GM12878 (cell line): ENCODE results near the gene FPGS. TPM values are rescaled to one million over a fixed set of nuclear protein-coding genes. Genes with fewer than 3 reads are reported as not detected.

Experiments
- ATAC-seq: fragments of 200-7000 bp; cut with Tn5 transposase; 3 replicates; pipeline ENCODE4 v1.9.1; 2020; ENCODE audit warnings: mild to moderate bottlenecking, moderate library complexity
- BruUV-seq: library from RNA; stranded (reverse); fragments of 400-500 nt; replicated peaks from 2 replicates; lab custom pipeline; 2021; lab: Mats Ljungman, UMichigan
- CTCF ChIA-PET: fragments of 300-600 bp; sonication (Branson Sonifier 250); formaldehyde crosslinking; extraction: SDS; loops from one replicate; lab custom pipeline; 2021; ENCODE audit warnings: inconsistent platforms; lab: Yijun Ruan, JAX
- POLR2A ChIA-PET: fragments of 350-600 bp; formaldehyde crosslinking; extraction: SDS; loops from one replicate; lab custom pipeline; 2021; ENCODE audit warnings: inconsistent platforms; lab: Charles Lee
- RAD21 ChIA-PET: fragments of 300-600 bp; sonication (Branson Sonifier 250); formaldehyde crosslinking; loops from one replicate; lab custom pipeline; 2023; ENCODE audit warnings: antibody characterized with exemption; ENCODE audit not compliant: unreplicated experiment; lab: Charles Lee
- SMC1A ChIA-PET: fragments of 300-600 bp; sonication (Branson Sonifier 250); formaldehyde crosslinking; loops from one replicate; lab custom pipeline; 2023; ENCODE audit not compliant: unreplicated experiment, uncharacterized antibody; lab: Charles Lee
- DNase-seq: peaks from one replicate; pipeline ENCODE4 v3.0.0-alpha.2; 2011; ENCODE audit warnings: low read depth, low spot score
- FAIRE-seq: peaks from 3 replicates; lab custom pipeline; 2011; peaks lifted over from hg19 to GRCh38; lab: Jason Lieb, UNC
- H2AFZ ChIP-seq: 2 replicates; pipeline ENCODE4 v1.6.0; 2011; ENCODE audit warnings: low read depth, low read length, control low read depth; ENCODE audit not compliant: control insufficient read depth
- H3K27ac ChIP-seq: 2 replicates; pipeline ENCODE4 v1.5.1; 2011; ENCODE audit warnings: control low read depth; ENCODE audit not compliant: control insufficient read depth, insufficient read depth
- H3K27me3 ChIP-seq, 2 experiments: replicated peaks in 1 of 2; 2 replicates each; pipeline versions ENCODE4 v1.6.0 to v1.6.1; 2011; ENCODE audit warnings: low read length in 1 of 2; ENCODE audit not compliant: control insufficient read depth in 2 of 2, insufficient read depth in 2 of 2
- H3K36me3 ChIP-seq, 2 experiments: 2 replicates each; pipeline ENCODE4 v1.5.1; 2011; ENCODE audit warnings: low read length in 1 of 2; ENCODE audit not compliant: control insufficient read depth in 2 of 2, insufficient read depth in 2 of 2
- H3K4me1 ChIP-seq: 2 replicates; pipeline ENCODE4 v1.6.1; 2011; ENCODE audit warnings: mild to moderate bottlenecking, low read length, moderate library complexity, mixed read lengths; ENCODE audit not compliant: control insufficient read depth, insufficient read depth
- H3K4me2 ChIP-seq: 2 replicates; pipeline ENCODE4 v1.6.0; 2011; ENCODE audit warnings: control low read depth; ENCODE audit not compliant: control insufficient read depth, insufficient read depth
- H3K4me3 ChIP-seq: fragments of 200-600 bp; sonication (generic); 2 replicates; pipeline ENCODE4 v1.5.1; 2016
- H3K79me2 ChIP-seq: 2 replicates; pipeline ENCODE4 v1.6.0; 2011; ENCODE audit warnings: low read length; ENCODE audit not compliant: control insufficient read depth, insufficient read depth
- H3K9ac ChIP-seq: 2 replicates; pipeline ENCODE4 v1.8.0; 2011; ENCODE audit warnings: low read length, control low read depth, mixed read lengths; ENCODE audit not compliant: control insufficient read depth, insufficient read depth
- H3K9me3 ChIP-seq: replicated peaks from 3 replicates; pipeline ENCODE4 v1.5.1; 2011; ENCODE audit warnings: mild to moderate bottlenecking, low read length; ENCODE audit not compliant: control insufficient read depth, insufficient read depth
- H4K20me1 ChIP-seq: 2 replicates; pipeline ENCODE4 v1.6.0; 2011; ENCODE audit not compliant: control insufficient read depth, insufficient read depth
- ATF2 ChIP-seq: IDR thresholded peaks from 2 replicates; pipeline ENCODE4 v1.6.1; 2012; ENCODE audit warnings: low read length, inconsistent platforms
- BACH1 ChIP-seq: fragments of 450-650 bp; IDR thresholded peaks from 2 replicates; pipeline ENCODE4 v1.6.1; 2017; ENCODE audit warnings: mild to moderate bottlenecking, borderline replicate concordance
- BMI1 ChIP-seq: fragments of 450-650 bp; IDR thresholded peaks from 2 replicates; pipeline ENCODE4 v1.6.1; 2016; ENCODE audit warnings: mild to moderate bottlenecking, moderate library complexity, borderline replicate concordance
- CBX5 ChIP-seq: sonication (generic); IDR thresholded peaks from 2 replicates; pipeline ENCODE4 v1.6.1; 2016; ENCODE audit warnings: low read depth, moderate library complexity, mild to moderate bottlenecking, inconsistent platforms
- CREB1 ChIP-seq: IDR thresholded peaks from 2 replicates; pipeline ENCODE4 v1.6.1; 2012; ENCODE audit warnings: low read depth, mild to moderate bottlenecking, inconsistent platforms
- CREM ChIP-seq: IDR thresholded peaks from 2 replicates; pipeline ENCODE4 v1.6.1; 2014; ENCODE audit warnings: antibody characterized with exemption, low read depth
- EZH2 ChIP-seq: IDR thresholded peaks from 2 replicates; pipeline ENCODE4 v1.6.1; 2012; ENCODE audit warnings: low read depth, mild to moderate bottlenecking, control low read depth, inconsistent platforms, low read length, borderline replicate concordance; ENCODE audit not compliant: control insufficient read depth
- HDAC6 ChIP-seq: fragments of 200-600 bp; sonication (generic); IDR thresholded peaks from one replicate; pipeline ENCODE4 v1.8.0; 2017; ENCODE audit warnings: antibody characterized with exemption; ENCODE audit not compliant: unreplicated experiment
- PML ChIP-seq: IDR thresholded peaks from 2 replicates; pipeline ENCODE4 v1.6.1; 2012; ENCODE audit warnings: low read length, inconsistent platforms
- POLR2A ChIP-seq: IDR thresholded peaks from 2 replicates; pipeline ENCODE4 v1.6.1; 2011; ENCODE audit warnings: low read depth, mild to moderate bottlenecking, low read length
- POLR2AphosphoS5 ChIP-seq: IDR thresholded peaks from 2 replicates; pipeline ENCODE4 v1.6.1; 2011; ENCODE audit warnings: mild to moderate bottlenecking, low read length, inconsistent platforms
- POU2F2 ChIP-seq: IDR thresholded peaks from 3 replicates; pipeline ENCODE4 v1.6.1; 2011; ENCODE audit warnings: low read depth, mild to moderate bottlenecking, low read length, borderline replicate concordance
- RUNX3 ChIP-seq: IDR thresholded peaks from 2 replicates; pipeline ENCODE4 v1.6.1; 2012; ENCODE audit warnings: low read length, inconsistent platforms
- SMC3 ChIP-seq: IDR thresholded peaks from 2 replicates; pipeline ENCODE4 v1.6.1; 2011; ENCODE audit warnings: low read length, improper control_type of control experiment, borderline replicate concordance
- SUZ12 ChIP-seq: fragments of 200-600 bp; sonication (generic); IDR thresholded peaks from one replicate; pipeline ENCODE4 v1.6.1; 2018; ENCODE audit warnings: antibody characterized with exemption, mild to moderate bottlenecking; ENCODE audit not compliant: unreplicated experiment
- TARDBP ChIP-seq: IDR thresholded peaks from 2 replicates; pipeline ENCODE4 v1.6.1; 2016; ENCODE audit warnings: borderline replicate concordance
- USF1 ChIP-seq: IDR thresholded peaks from 2 replicates; pipeline ENCODE4 v1.6.1; 2011; ENCODE audit warnings: borderline replicate concordance, low read depth, mild to moderate bottlenecking, moderate library complexity, mixed read lengths, low read length; ENCODE audit not compliant: insufficient read depth; ENCODE audit errors: extremely low read length
- USF2 ChIP-seq: IDR thresholded peaks from 2 replicates; pipeline ENCODE4 v1.6.1; 2011; ENCODE audit warnings: low read depth, low read length, improper control_type of control experiment, borderline replicate concordance
- ZNF384 ChIP-seq: IDR thresholded peaks from 2 replicates; pipeline ENCODE4 v1.6.1; 2012; ENCODE audit warnings: low read depth, mild to moderate bottlenecking, low read length, improper control_type of control experiment, borderline replicate concordance
- WGBS: methylation state at CpG from one replicate; pipeline ENCODE4 v1.1.6; 2016; ENCODE audit warnings: low lambda C conversion rate; ENCODE audit not compliant: insufficient replicate concordance, insufficient coverage; ENCODE audit errors: missing lambda C conversion rate; 5-methylcytosine and 5-hydroxymethylcytosine counted together
- in situ Hi-C: fragments of 300-500 bp; cut with MboI; formaldehyde crosslinking; loops from 9 replicates; pipeline ENCODE4 v1.14.3; 2018; ENCODE audit warnings: mixed read lengths
- intact Hi-C: fragments of 100-400 bp; cut with micrococcal nuclease; formaldehyde crosslinking; loops from one replicate; pipeline ENCODE4 v1.14.2; 2022; ENCODE audit not compliant: unreplicated experiment
- polyA plus RNA-seq, 11 experiments: library from polyadenylated mRNA; depleted of rRNA in 4 of 11; unstranded in 6 of 11; stranded (reverse) in 5 of 11; fragments of >200 nt; fragmentation: Nextera tagmentation in 4 of 11; fragmentation: Illumina TruSeq in 1 of 11; extraction: Ambion mirVana in 4 of 11; extraction: Trizol in 1 of 11; gene quantifications; 1 replicate in 1 of 11; 2 replicates in 10 of 11; pipeline versions ENCODE4 v1.2.1 to v1.2.3, GENCODE V29; 2011 to 2016; ENCODE audit warnings: inconsistent platforms in 2 of 11, missing spikeins in 2 of 11, low read depth in 1 of 11
- total RNA-seq, 4 experiments: library from RNA; depleted of rRNA in 3 of 4; stranded (reverse); fragments of >200 nt in 3 of 4; fragmentation: Illumina TruSeq in 1 of 4; extraction: Trizol in 1 of 4; gene quantifications; 2 replicates each; pipeline versions ENCODE4 v1.2.1 to v1.2.3, GENCODE V29; 2013 to 2021

Gene FPGS
- total and polyA plus RNA-seq, 10 of the 15 experiments (the other 5 are each of a cell fraction or from before 2014, with no cell fraction given), result 1.2 to 127 (median 80.4) TPM

- TF ChIP-seq POLR2A (peak; percentile 67), CREM (no peak)
Observed at GRCh38 chr9:127794001-127794791, 8.5 kb upstream of the FPGS start (continued).

- 63% methylated on average over 8 of the region's 8 CpGs for WGBS
- no TSS peak for BruUV-seq
- Histone ChIP-seq H4K20me1 (no peaks in the 10 kb centered on the region), H3K27ac (no peak overlapping the region; the same call in 1 of the 2 replicates), H2AFZ (no peak overlapping the region), H3K4me1 (peaks cover 21% of the 10 kb centered on the region), H3K9ac (peak overlapping the region; percentile 8; the same call in 1 of the 2 replicates), H3K9me3 (no peaks in the 10 kb centered on the region), H3K36me3 (peaks cover 5 to 8% of the 10 kb centered on the region in 2 experiments; a peak in 2 of 4 replicates), H3K4me3 (no peak overlapping the region), H3K27me3 (no peaks in the 10 kb centered on the region), H3K4me2 (no peak overlapping the region), H3K79me2 (no peaks in the 10 kb centered on the region)
- ChIA-PET SMC1A (interaction anchor here (1.1 kb wide), 1 partner anchor 34 kb away, joined by 3 read pairs; no protein-coding TSS in a partner anchor), RAD21 (interaction anchor here (0.6 kb wide), 1 partner anchor 123 kb away, joined by 3 read pairs; no protein-coding TSS in a partner anchor), CTCF (interaction anchor here (1.0 to 1.8 kb wide), 3 partner anchors 20 to 73 kb away, joined by 3 to 7 read pairs (median 3); partner anchors contain the start of gene TOR2A), POLR2A (interaction anchor here (0.6 to 1.7 kb wide), 3 partner anchors 12 to 106 kb away, joined by 4 to 5 read pairs (median 4); no protein-coding TSS in a partner anchor)
- DNase-seq (no peak), ATAC-seq (peak; percentile 63), FAIRE-seq (no peak)
- in situ Hi-C loops (no loop called here), intact Hi-C loops (no loop called here)
- TF ChIP-seq CBX5, result no peak
- TF ChIP-seq POLR2A, result peak; percentile 48; the same call in 1 of the 2 replicates
- no peak for TF ChIP-seq USF2
- peak; percentile 20; the same call in 1 of the 2 replicates for TF ChIP-seq RUNX3
- TF ChIP-seq ATF2, result no peak
- TF ChIP-seq PML, result 0 out of 2 replicates have a peak, but pooled peaks have one; percentile 55
- TF ChIP-seq ZNF384, result no peak
- no peak for TF ChIP-seq SUZ12
- TF ChIP-seq SMC3, result no peak
- no peak for TF ChIP-seq EZH2
- TF ChIP-seq POU2F2, result no peak
- TF ChIP-seq USF1, result no peak
- TF ChIP-seq CREB1, result no peak
- no peak for TF ChIP-seq HDAC6
- no peak for TF ChIP-seq TARDBP
- TF ChIP-seq POLR2AphosphoS5, result 0 out of 2 replicates have a peak, but pooled peaks have one; percentile 7
- no peak for TF ChIP-seq BACH1
- TF ChIP-seq BMI1, result no peak
Observed at GRCh38 chr9:127796225-127796813, 6.4 kb upstream of the FPGS start.
